Ishikawa (cell line): Measurements from ENCODE around the gene METTL23.
A peak's percentile ranks its signal among the peaks of the same experiment; 100 is the strongest.
"Not testable (repeated sequence)": the region's sequence is repeated elsewhere in the genome, so short reads cannot be mapped to it uniquely, and the experiment has no call there.

Experiments used
- EP300 ChIP-seq: IDR thresholded peaks from 2 replicates; pipeline ENCODE4 v1.6.1; 2012; ENCODE audit warnings: borderline replicate concordance
- TF ChIP-seq, protein P1 (sequence below): IDR thresholded peaks from 2 replicates; pipeline ENCODE4 v1.6.1; 2012

DNA sequence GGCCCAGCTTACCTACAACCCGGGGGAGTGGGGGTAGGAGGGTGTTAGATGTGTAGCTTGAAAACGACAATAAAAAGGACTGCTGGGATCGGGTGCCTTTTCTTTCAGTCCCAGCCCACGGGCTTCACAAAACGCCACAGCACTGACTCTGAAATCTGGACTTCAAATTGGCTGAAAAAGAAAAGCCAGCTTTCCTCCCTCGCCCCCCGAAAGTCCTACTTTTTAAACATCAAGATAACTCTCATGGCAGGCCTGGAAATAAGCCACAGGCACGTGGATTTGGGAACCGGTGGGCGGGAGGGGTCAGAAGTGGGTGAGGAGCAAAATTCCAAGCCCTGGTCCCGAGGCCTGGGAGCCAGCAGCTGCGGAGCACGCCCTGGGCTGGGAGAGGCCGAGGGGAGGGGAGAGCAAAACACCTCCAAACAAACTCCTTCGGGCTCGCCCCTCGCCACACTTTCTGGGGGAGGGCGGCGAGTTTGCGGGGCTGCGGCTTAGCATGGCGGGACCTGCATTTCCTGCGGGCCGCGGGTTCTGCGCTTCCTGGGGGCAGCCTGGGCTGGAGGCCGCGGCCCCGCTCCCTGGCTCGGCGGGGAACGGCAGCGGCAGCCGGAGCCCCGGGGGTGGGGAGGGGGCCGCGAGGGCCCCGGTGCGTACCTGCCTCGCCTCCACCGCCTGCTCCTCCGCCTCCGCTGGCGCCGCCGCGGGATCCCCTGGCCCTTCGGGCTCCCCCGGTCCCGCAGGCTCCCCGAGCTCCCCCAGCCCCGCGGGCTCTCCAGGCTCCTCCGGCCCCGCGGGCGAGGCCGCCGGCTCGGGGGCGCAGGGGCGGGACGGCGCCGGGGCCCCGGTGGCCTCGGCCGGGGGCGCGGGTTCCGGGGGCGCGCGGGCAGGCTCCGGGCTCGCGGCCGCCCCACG is 16.4 kb upstream of the METTL23 start:
- TF ChIP-seq EP300: not testable (repeated sequence)
- TF ChIP-seq, protein P1, sequence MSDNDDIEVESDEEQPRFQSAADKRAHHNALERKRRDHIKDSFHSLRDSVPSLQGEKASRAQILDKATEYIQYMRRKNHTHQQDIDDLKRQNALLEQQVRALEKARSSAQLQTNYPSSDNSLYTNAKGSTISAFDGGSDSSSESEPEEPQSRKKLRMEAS: peak; percentile 17; the same call in 1 of the 2 replicates
